HG03460 (cell line): ENCODE data around the gene HNRNPDL.
"Not testable (repeated sequence)": the region's sequence is repeated elsewhere in the genome, so short reads cannot be mapped to it uniquely, and the experiment has no call there.

Experiments used
- ATAC-seq: cut with Tn5 transposase; IDR thresholded peaks from one replicate; pipeline ENCODE4 v1.9.1; 2021; ENCODE audit not compliant: unreplicated experiment

HNRNPDL gene

GRCh38 chr4:82430193-82430963 is at the start of gene HNRNPDL, which contains the start of gene ENOPH1:
TSS of gene HNRNPDL (minus strand) at chr4:82430462. CDS start at chr4:82429690, 772 bp downstream.
TSS of gene ENOPH1 (plus strand) at chr4:82430590. CDS start at chr4:82430830, 240 bp downstream.
- peak; percentile 68 for ATAC-seq

DNA sequence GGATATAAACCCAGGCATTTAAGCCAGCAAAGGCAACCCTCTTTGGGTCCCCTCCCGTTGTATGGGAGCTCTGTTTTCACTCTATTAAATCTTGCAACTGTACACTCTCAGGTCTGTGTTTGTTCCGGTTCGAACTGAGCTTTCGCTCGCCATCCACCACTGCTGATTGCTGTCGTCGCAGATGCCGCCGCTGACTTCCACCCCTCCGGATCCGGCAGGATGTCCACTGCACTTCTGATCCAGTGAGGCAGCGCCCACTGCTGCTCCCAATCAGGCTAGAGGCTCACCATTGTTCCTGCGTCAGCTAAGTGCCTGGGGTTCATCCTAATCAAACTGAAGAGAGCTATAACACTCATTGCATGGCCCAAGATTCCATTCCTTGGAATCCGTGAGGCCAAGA is 49.3 kb upstream of the HNRNPDL start:
- no peak for ATAC-seq

DNA sequence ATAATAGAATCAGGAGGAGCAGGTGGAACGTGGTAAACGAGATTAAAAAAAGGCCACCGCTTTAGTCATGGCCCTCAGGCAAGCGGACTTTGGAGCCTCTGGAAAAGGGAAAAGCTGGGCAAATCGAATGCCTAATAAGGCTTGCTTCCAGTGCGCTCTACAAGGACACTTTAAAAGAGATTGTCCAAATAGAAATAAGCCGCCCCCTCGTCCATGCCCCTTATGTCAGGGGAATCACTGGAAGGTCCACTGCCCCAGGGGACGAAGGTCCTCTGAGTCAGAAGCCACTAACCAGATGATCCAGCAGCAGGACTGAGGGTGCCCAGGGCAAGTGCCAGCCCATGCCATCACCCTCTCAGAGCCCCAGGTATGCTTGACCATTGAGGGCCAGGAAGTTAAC is 47.2 kb upstream of the HNRNPDL start:
- ATAC-seq = not testable (repeated sequence)

DNA sequence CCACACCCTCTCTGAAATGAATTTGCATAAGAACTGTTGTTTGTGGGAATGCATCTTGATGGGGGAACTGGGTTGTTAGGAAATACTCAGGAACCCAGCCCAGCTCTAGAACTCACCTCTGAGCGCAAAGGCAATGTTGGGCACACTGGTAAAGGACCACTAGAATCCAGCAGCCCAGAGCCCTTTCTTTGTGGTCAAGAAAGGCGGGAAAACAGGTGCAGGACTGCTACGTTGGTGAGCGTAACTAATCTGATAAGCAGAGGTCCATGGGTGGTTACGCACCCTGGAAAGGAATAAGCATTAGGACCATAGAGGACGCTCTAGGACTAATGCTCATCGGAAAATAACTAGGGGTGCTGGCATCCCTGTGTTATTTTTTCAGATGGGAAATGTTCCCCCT is 45.7 kb upstream of the HNRNPDL start:
- ATAC-seq = not testable (repeated sequence)

- no peak for ATAC-seq
Observed at GRCh38 chr4:82473621-82474164, 43.4 kb upstream of the HNRNPDL start.

DNA sequence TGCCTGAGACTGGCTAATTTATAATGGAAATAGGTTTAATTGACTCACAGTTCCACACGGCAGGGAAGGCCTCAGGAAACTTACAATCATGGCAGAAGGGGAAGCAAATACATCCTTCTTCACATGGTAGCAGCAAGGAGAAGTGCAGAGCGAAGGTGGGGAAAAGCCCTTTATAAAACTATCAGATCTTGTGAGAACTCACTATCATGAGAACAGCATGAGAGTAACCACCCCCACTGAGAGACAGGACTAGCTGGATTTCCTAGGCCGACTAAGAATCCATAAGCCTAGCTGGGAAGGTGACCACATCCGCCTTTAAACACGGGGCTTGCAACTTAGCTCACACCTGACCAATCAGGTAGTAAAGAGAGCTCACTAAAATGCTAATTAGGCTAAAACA is 42.8 kb upstream of the HNRNPDL start:
- not testable (repeated sequence) for ATAC-seq

- ATAC-seq = no peak
Observed at GRCh38 chr4:82469791-82470345, 39.6 kb upstream of the HNRNPDL start.

GRCh38 chr4:82467471-82467870 is 37.2 kb upstream of the HNRNPDL start:
- ATAC-seq = no peak

GRCh38 chr4:82463221-82463620 is 33.0 kb upstream of the HNRNPDL start:
- ATAC-seq = no peak

- peak; percentile 70 for ATAC-seq
Observed at GRCh38 chr4:82462415-82462831, 32.2 kb upstream of the HNRNPDL start.

GRCh38 chr4:82461710-82462109 is 31.4 kb upstream of the HNRNPDL start:
- no peak for ATAC-seq

GRCh38 chr4:82458729-82459128 is 28.5 kb upstream of the HNRNPDL start:
- ATAC-seq = no peak

DNA sequence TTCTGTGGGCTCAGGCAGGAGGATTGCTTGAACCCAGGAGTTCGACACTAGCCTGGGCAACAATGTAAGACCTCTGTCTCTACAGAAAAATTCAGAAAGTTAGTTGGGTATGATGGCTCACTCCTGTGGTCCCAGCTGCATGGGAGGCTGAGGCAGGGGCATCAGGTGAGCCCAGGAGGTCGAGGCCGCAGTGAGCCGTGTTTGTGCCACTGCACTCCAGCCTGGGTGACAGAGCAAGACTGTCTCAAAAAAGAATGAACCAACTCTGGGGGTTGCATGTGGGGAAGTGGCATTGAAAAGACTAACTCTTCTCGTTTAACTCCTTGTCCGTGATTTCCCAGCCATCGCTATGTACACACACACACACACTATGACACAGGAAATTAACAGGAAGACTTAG is 27.0 kb upstream of the HNRNPDL start:
- ATAC-seq = no peak

DNA sequence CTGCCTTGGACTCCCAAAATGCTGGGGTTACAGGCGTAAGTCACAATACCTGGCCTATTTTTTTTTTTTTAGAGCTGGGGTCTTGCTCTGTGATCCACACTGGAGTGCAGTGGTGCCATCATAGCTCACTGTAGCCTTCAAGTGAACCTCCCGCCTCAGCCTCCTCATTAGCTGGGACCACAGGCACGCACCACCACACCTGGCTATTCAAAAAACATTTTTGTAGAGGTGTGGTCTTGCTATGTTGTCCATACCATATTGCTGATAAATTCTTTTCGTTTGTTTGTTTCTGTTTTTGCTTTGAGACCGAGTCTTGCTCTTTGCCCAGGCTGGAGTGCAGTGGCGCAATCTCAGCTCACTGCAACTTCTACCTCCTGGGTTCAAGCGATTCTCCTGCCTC is 21.8 kb upstream of the HNRNPDL start:
- no peak for ATAC-seq

- ATAC-seq = no peak
Observed at GRCh38 chr4:82450966-82451755, 20.9 kb upstream of the HNRNPDL start.

- no peak for ATAC-seq
Observed at GRCh38 chr4:82447886-82448285, 17.6 kb upstream of the HNRNPDL start.

DNA sequence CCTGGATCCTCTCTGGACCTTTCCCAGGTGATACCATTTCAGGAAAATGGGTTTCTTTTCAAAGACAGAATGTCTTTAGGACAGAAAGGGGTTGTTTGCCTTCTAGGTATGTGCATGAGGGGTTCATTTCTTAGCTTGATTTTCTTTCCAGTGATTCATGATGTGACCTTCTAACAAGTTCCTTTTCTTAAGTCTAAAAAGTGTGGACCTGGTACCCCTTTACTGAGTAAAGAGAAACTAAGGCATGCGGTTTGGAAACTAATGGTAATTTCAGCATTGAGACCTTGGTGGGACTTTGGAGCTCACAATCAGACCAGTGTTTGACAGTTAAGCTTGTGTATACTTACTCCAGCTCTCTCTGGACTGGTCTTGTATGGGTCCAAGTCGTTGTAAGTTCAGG is 8.8 kb upstream of the HNRNPDL start:
- no peak for ATAC-seq

GRCh38 chr4:82437285-82438005 is 7.2 kb upstream of the HNRNPDL start:
- ATAC-seq = no peak

- no peak for ATAC-seq
Observed at GRCh38 chr4:82436780-82437179, 6.5 kb upstream of the HNRNPDL start.

DNA sequence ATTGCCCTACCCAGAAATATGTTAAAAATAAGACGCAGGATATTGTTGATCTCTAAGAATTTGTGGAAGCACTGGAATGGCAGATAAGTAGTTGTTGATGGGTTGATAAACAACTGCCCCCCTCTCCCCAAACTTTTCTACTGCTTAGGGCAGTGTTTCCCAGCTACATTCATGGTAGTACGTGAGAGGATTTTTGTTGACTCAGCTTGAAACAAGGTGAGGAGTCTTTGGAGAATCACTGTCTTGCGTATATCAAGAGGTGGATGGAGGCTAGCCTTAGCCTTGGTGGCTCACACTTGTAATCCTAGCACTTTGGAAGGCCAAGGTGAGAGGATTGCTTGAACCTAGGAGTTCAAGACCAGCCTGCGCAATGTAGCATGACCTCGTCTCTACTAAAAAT is 5.9 kb upstream of the HNRNPDL start:
- ATAC-seq = no peak

GRCh38 chr4:82434949-82435348 is 4.7 kb upstream of the HNRNPDL start:
- ATAC-seq = no peak
